GM21381 (cell line): ENCODE measurements around the gene PLAU.
"Not testable (repeated sequence)": the region's sequence is repeated elsewhere in the genome, so short reads cannot be mapped to it uniquely, and the experiment has no call there.

Experiments
- ATAC-seq: cut with Tn5 transposase; IDR thresholded peaks from one replicate; pipeline ENCODE4 v1.9.1; 2021; ENCODE audit warnings: mild to moderate bottlenecking, moderate library complexity; ENCODE audit not compliant: unreplicated experiment

Gene PLAU

DNA sequence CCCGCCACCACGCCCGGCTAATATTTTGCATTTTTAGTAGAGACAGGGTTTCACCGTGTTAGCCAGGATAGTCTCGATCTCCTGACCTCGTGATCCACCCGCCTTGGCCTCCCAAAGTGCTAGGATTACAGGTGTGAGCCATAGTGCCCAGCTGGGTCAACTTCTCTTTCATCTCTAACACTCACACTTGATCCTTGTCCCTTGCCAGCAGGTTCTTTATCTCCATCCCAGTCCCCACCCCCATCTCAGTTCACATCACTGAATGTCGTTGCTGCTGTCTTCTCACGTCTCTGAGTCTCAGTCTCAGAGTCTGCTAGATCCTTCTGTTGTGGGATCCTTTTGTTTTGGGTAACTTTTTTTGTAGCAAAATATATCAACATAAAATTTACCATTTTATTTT is 15.6 kb upstream of the PLAU start:
- ATAC-seq, result not testable (repeated sequence)

DNA sequence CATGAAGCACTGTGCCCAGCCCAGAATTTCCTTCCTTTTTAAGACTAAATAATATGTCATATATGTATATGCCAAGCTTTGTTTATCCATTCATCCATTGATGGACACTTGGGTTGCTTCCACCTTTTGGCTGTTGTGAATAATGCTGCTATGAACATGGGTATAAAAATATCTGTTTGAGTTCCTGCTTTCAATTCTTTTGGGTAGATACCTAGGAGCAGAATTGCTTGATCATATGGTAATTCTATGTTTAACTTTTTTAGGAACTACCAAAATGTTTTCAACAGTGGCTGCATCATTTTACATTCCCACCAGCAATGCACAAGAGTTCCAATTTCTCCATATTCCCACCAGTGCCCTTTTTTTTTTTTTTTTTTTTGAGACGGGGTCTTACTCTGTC is 13.2 kb upstream of the PLAU start:
- ATAC-seq, result no peak

DNA sequence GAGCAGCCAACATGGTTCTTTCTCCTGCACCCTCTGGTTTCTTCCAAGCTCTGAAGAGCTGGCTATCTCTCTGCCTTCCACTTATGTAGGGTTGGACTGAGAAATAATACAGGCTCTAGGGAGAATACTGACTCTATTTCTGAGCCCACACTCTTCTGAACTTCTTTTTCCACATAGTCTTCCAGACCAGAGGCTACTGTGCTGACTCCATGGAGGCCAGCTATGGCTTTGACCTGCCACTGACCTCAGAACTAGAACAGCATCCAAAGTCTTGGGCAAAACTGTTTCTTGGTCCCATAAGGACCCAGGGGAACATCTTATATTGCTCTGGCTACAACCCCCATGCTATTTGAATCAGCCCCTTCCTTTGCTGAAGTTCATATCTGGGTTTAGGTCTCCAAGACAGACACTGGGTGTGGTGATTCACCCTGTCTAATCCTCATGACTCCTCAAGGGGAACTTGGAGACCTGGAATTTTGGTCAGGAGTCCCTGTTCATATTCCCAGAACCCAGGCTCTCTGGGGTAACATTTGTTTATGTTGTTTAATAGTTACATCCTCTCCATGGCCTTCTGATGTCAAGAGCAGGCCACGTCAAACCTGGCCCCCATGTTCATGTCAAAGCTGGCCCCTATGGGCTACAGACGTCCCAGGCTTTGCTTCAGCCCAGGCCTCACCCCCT is 12.1 kb upstream of the PLAU start:
- no peak for ATAC-seq

DNA sequence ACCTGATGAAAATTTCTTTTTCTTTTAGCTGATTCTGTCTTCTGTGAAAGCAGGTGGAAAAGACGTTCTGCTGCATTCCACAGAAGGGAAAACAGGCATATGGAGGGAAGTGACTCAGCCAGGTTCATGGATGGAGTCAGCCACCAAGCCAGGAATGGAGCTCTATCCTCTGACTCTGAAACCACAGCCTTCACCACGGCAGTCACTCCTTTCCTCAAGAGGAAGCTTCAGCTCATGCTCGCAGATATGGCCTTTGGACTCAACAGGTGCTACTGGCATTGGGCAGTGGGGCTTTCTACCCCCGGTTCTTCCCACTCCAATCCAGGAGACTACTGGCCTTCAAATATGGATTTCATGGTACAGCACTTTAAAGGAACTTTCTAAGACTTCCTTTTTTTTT is 11.5 kb upstream of the PLAU start:
- ATAC-seq, result no peak

DNA sequence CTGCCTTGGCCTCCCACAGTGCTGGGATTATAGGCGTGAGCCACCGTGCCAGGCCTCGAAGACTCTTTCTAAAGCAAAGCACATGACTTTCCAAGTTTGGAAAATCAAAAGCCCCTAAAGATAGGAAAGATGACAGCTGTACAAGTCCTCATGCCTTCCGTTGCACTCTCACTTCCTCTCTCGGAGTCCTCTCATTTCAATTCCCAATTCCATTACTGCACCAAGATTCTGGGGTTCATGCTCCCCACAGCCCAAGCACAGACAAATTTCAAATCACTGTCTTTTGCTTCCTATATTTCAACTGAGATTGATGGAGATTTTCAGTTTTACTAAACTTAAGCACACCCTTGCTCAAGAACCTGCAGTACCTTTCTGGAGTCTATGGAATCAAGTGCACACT is 10.9 kb upstream of the PLAU start:
- no peak for ATAC-seq

DNA sequence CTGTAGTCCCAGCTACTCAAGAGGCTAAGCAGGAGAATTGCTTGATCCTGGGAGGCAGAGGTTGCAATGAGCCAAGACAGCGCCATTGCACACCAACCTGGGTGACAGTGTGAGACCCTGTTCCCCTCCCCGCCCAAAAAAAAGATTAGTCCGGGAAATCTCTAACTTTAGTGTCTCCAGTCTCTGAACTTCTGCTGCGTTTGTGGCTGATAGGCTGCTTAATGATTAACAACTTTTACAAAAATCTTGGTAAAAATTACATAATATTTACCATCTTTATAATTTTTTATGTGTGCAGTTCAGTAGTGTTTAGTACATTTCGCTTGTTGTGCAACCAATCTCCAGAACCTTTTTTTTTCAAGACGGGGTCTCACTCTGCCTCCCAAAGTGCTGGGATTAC is 9.7 kb upstream of the PLAU start:
- no peak for ATAC-seq

DNA sequence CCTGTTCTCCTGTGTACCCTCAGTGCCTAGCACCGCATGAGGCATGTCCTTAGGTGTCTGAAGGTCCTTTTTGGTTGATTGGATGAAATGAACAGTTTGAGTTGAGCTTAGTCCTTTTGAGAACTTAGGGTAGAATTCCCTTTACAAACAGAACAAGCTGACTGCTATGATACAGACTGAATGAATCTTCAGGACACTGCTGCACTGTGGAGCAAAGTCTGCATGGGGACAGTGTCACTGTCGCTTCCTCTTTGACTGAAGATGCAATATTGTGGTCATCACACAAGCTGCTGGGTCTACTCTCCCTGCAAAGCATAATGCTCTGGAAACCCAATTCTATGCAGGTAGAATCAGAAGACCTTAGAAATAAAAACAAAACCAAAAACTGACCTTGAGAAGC is 8.6 kb upstream of the PLAU start:
- no peak for ATAC-seq

DNA sequence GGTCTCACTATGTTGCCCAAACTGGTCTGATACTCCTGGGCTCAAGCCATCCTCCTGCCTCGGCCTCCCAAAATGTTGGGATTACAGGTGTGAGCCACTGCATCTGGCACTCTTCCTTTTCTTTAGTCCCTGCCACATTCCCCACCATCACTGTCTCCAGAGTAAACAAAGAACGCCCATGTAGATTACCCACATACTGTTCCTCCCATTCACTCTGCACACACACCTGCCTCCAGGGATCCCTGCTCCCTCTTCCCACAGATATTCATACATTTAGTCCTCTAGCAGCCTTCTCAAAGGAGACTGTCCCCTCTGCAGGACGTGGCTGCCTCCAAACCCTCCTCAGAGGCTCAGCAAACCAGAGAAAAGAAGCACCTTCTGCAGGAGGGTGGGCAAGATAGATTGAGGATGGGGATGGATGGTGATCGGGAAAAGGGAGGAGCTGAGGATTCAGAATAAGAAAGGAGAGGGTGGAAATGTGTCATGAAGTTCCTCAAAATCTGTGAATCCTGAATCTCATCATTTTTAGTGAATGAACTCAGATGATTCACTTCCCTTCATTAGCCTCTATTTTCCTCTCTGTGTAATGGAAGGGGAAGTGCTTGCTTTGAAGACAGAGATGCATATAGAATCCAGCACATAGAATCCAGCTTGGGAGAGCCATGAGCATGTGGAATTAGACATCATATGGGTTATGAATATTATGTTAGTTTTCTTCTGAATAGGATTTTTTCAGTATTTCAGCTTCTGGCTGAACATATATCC is 5.5 kb upstream of the PLAU start:
- ATAC-seq, result no peak

DNA sequence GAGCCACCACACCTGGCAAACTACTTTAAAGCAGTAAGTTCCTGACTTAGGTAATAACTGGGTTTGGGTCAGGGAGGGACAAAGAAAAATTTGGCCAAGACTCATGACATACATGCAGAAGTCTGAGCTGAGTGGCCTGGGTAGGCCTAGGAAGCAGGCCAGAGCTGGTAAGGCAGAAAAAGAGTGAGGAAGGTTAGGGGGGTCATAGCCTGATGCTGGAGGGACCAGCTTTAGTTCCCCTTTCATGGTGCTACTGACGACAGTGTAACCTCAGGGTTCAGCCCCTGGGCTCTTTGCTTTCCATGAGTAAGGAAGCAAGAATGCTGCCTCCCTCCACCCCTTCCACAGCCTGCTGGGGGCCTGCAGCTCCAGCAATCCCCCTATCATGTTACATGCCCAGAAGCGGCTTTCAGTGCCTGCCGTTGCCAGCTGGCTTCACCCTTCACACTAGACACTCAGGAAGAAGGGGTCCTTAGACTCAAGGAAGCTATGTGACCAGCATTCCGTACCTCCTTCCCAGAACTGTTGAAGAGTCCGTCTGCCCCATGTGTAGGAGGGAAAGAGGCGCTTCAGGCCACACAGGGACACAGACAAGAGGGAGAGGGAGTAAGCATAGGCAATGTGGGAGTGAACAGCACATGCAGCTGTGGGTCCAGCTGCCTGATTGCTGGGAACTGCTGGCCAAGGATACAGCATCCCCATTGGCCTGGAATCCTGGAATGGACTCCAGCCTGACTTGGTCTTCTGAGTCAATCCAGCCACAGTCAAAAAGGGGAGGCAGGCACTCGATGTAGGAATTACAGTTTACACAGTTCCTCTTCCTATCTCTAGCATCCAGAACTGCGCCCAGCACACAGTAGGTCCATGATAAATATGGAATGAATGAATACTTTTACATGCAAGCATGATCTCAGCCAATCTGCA is 4.1 kb upstream of the PLAU start:
- ATAC-seq, result no peak

DNA sequence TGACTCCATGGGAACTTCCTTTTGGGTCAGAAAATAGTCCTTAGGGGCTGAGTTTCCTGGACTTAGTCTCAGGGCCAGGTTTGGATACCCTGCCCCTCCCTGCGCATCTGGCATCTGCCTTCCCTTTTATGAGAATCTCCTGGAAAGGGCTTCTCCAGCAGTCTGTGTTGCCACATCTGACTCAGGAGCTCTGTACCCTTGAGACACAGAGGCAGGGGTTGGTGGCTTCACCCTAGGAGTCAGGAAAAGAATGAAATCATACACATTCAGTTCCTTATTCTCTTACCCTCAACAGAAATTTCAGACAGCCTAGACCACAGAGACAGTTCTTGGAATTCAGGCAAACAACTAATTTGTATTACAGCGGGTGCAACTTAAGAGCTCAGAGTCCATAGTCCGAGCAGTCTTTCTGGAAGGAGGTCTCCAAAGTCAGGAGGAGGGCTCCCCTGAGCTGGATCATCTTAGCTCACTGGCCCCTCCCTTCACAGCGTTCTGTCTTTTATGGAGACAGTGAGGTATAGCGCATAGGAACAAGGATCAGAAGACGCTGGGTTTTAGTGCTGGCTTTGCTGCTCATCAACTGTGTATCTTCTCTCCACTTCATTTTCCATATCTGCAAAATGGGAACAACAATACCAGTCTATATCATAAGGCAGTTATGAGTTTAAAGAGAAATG is 3.0 kb upstream of the PLAU start:
- ATAC-seq, result no peak

DNA sequence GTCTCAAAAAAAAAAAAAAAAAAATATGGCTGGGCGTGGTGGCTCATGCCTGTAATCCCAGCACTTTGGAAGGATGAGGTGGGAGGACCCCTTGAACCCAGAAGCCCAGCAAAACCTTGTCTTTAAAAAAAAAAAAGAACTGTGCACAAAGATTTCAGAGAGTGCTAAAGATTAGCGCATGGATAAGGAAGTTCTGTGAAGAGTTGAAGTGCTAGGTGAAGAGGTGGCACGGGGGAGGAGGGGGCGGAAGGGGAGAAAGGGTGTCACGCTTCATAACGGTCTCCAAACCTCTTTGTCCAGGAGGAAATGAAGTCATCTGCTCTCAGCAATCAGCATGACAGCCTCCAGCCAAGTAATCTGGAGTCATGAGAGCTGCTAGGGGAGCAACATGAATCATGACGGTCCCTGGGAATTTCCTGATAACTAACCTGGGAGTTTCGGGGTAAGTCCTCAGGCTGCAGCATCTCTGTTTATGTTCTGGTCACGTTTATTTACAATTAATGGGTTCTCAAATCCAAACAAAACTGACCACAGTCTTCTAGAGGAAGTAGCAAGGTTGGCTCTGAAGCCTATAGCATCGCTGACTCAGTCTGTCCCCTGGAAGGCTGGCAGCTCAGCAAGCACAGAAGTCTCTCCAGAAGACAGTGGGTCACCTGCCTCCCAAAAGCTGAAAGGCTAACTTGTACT is 1.9 kb upstream of the PLAU start:
- ATAC-seq, result peak; percentile 51

DNA sequence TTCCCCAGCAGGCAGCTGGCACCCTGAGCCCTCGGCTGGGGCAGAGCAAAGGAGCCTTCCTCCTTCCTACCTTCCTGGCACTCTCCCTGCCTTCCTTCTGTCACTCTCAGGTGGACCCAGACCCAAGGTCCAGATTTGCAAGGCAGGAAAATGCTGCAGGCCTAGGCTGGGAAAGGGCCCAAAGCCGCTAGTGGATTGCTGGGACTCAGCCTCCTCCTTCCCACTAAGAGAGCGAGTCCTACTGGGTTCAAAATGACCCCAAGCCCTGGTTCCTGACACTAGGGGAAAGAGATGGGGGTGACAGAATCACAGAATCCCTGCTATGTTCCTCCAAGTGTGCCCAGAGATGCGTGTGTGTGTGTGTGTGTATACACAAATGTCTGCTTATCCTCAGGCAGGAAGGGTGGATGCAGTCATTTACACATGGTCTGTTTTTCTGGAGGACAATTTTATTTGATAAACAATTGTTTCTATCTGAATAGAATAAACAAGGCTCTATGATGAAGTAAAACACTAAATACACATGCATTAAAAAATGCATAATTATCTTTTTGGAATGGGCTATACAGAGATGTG is 1.3 kb upstream of the PLAU start:
- no peak for ATAC-seq

DNA sequence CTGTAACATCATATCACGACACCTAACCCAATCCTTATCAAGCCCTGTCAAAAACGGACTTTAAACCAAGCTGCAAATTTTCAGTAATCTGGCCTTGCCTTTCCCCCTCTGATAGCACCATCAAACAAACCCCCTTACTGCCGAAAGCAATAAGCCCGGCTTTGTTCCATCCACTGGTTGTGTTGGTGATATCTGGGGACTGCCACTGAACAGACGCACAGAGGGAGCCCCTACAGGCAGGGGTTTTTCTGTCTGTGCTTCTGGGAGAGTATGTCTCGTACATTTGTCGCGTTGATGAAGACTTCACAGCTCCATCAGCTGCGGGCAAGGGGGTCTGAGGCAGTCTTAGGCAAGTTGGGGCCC is 550 bp upstream of the PLAU start:
- ATAC-seq, result no peak

DNA sequence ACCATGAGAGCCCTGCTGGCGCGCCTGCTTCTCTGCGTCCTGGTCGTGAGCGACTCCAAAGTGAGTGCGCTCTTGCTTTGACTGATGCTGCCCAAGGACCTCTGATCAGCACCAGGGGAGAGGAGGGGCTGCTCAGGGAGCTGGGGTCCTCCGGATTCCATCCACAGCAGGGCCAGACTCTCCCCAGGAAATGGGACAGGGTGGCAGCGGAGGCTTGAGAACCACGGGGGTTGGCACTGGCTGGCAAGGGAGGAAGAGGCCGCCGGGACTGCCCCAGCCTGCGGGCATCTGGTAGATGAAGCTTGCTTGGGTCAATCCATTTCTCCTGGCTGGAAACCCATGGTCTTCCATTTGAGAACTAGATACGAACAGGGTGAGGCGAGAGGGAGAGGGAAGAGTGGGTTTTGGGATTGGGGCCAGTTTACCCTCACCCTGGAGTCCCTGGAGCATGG is 647 bp downstream of the PLAU start:
- no peak for ATAC-seq

DNA sequence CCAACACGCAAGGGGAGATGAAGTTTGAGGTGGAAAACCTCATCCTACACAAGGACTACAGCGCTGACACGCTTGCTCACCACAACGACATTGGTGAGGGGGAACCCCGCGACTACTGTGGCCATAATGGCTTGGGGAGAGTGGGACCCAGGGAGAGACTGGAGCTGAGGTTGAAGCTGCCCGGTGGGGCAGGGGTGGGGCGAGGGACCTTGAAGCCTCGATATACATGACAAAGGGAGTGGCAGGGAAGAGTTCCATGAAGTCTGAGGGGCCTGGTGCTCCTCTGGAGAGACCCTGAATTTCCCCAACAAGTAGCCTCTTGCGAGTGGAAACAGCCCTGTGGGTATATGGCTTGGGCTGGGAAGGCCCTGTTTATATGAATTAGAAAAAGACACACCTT is 3.1 kb downstream of the PLAU start:
- no peak for ATAC-seq

DNA sequence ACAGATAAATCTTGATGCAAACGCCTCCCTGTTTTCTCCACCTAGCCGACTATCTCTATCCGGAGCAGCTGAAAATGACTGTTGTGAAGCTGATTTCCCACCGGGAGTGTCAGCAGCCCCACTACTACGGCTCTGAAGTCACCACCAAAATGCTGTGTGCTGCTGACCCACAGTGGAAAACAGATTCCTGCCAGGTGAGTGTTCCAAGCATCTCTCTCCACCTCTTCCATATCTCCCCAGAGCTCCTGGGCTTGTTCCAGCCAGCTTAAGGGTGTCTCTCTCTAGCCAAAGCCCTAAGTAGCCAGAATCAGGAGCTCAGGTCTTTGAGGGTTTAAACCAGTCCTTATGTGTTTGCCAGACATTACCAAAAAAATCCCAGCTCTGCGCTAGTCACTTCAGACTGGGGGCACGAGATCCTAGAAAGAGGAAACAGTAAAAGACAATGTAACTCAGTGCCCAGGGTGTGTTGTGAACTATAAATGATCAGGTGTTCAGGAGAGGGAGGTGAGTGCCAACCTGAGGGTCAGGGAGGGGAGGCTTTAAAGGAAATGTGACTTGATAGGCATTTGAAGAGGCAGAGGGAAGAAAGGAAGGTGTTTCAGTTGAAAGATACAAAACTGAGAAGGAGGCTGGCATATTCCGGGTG is 4.4 kb downstream of the PLAU start:
- no peak for ATAC-seq

DNA sequence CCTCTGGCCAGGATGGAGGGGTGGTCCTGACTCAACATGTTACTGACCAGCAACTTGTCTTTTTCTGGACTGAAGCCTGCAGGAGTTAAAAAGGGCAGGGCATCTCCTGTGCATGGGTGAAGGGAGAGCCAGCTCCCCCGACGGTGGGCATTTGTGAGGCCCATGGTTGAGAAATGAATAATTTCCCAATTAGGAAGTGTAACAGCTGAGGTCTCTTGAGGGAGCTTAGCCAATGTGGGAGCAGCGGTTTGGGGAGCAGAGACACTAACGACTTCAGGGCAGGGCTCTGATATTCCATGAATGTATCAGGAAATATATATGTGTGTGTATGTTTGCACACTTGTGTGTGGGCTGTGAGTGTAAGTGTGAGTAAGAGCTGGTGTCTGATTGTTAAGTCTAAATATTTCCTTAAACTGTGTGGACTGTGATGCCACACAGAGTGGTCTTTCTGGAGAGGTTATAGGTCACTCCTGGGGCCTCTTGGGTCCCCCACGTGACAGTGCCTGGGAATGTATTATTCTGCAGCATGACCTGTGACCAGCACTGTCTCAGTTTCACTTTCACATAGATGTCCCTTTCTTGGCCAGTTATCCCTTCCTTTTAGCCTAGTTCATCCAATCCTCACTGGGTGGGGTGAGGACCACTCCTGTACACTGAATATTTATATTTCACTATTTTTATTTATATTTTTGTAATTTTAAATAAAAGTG is 6.0 kb downstream of the PLAU start:
- no peak for ATAC-seq

DNA sequence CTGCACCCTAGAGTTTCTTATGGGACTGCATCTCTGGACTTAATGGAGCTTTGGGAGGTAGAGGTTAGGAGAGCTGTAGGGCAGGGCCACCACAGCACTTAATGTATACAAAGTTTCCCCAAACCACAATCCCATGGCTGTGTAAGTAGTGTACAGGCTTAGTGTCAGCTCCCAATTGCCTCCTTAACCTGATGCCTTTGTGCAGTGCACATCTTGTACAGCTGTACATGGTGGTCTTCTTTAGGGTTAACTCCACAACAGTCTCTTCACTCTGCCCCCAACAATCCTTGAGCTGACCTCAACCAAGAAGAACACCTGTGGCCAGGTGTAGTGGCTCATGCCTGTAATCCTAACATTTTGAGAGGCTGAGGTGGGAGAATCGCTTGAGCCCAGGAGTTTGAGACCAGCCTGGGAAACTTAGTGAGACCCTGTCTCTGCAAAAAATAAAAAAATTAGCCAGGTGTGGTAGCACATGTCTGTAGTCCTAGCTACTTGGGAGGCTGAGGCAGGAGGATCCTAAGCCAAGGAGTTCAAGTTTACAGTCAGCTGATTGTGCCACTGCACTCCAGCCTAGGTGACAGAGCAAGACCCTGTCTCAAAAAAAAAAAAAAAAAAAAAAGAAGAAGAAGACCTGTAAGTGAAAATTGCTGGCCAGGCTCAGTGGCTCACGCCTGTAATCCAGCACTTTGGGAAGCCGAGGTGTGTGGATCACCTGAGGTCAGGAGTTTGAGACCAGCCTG is 6.8 kb downstream of the PLAU start:
- ATAC-seq, result no peak
